Measurements from ENCODE around the gene RERE.

The RERE gene

GRCh38 chr1:8524627-8525157, 292.7 kb downstream of the RERE start:
- ATAC-seq (replicated peaks; ENCODE audit: extremely low read depth, poor library complexity, severe bottlenecking) (no peak), DNase-seq (ENCODE audit: low spot score in 2 of 2) (no peak)
- H3K4me1 Mint-ChIP-seq = peaks cover 25% of the 10 kb centered on the region

GRCh38 chr1:8523666-8524206, 293.7 kb downstream of the RERE start:
- no peak for DNase-seq (ENCODE audit: low spot score in 2 of 2)
- no peak overlapping the region for H3K27ac Mint-ChIP-seq (ENCODE audit: low read depth)
- peaks cover 6% of the 10 kb centered on the region for H3K36me3 Mint-ChIP-seq (ENCODE audit: insufficient read depth)
- peaks cover 25% of the 10 kb centered on the region for H3K4me1 Mint-ChIP-seq
- no peaks in the 10 kb centered on the region for H3K9me3 Mint-ChIP-seq
- no peak overlapping the region for H3K4me3 Mint-ChIP-seq
- H3K27me3 Mint-ChIP-seq = no peaks in the 10 kb centered on the region
- ATAC-seq (replicated peaks; ENCODE audit: extremely low read depth, poor library complexity, severe bottlenecking) = no peak

More at GRCh38 chr1:8524627-8525157, 292.7 kb downstream of the RERE start:
- Mint-ChIP-seq H3K36me3 (ENCODE audit: insufficient read depth) (peaks cover 6% of the 10 kb centered on the region), H3K27me3 (no peaks in the 10 kb centered on the region), H3K27ac (ENCODE audit: low read depth) (no peak overlapping the region), H3K4me3 (no peak overlapping the region), H3K9me3 (no peaks in the 10 kb centered on the region)

GRCh38 chr1:8520483-8520966, 296.9 kb downstream of the RERE start:
- ATAC-seq (replicated peaks; ENCODE audit: extremely low read depth, poor library complexity, severe bottlenecking) = peak; percentile 44

GRCh38 chr1:8519167-8519566, 298.3 kb downstream of the RERE start:
- Mint-ChIP-seq H3K36me3 (ENCODE audit: insufficient read depth) (peaks cover 6% of the 10 kb centered on the region), H3K4me3 (no peak overlapping the region), H3K27me3 (no peaks in the 10 kb centered on the region), H3K27ac (ENCODE audit: low read depth) (peak overlapping the region; percentile 89), H3K4me1 (peaks cover 42% of the 10 kb centered on the region), H3K9me3 (no peaks in the 10 kb centered on the region)
- ATAC-seq (replicated peaks; ENCODE audit: extremely low read depth, poor library complexity, severe bottlenecking) (no peak), DNase-seq (ENCODE audit: low spot score in 2 of 2) (no peak)

More at GRCh38 chr1:8520483-8520966, 296.9 kb downstream of the RERE start:
- H3K27me3 Mint-ChIP-seq = no peaks in the 10 kb centered on the region
- peak overlapping the region; percentile 28 for H3K4me3 Mint-ChIP-seq
- H3K27ac Mint-ChIP-seq (ENCODE audit: low read depth) = peak overlapping the region; percentile 89
- no peak for DNase-seq (ENCODE audit: low spot score in 2 of 2)
- no peaks in the 10 kb centered on the region for H3K9me3 Mint-ChIP-seq
- H3K36me3 Mint-ChIP-seq (ENCODE audit: insufficient read depth) = peaks cover 6% of the 10 kb centered on the region
- peaks cover 42% of the 10 kb centered on the region for H3K4me1 Mint-ChIP-seq

GRCh38 chr1:8518490-8518801, 299.0 kb downstream of the RERE start:
- no peaks in the 10 kb centered on the region for H3K9me3 Mint-ChIP-seq
- peaks cover 6% of the 10 kb centered on the region for H3K36me3 Mint-ChIP-seq (ENCODE audit: insufficient read depth)
- no peaks in the 10 kb centered on the region for H3K27me3 Mint-ChIP-seq
- DNase-seq (ENCODE audit: low spot score in 2 of 2) (no peak), ATAC-seq (replicated peaks; ENCODE audit: extremely low read depth, poor library complexity, severe bottlenecking) (no peak)
- H3K4me1 Mint-ChIP-seq = peaks cover 42% of the 10 kb centered on the region
- H3K4me3 Mint-ChIP-seq = no peak overlapping the region
- peak overlapping the region; percentile 85 for H3K27ac Mint-ChIP-seq (ENCODE audit: low read depth)

- no peak for ATAC-seq (replicated peaks; ENCODE audit: extremely low read depth, poor library complexity, severe bottlenecking)
- no peak for DNase-seq (ENCODE audit: low spot score in 2 of 2)
- no peak overlapping the region for H3K4me3 Mint-ChIP-seq
- peaks cover 42% of the 10 kb centered on the region for H3K4me1 Mint-ChIP-seq
- peaks cover 6% of the 10 kb centered on the region for H3K36me3 Mint-ChIP-seq (ENCODE audit: insufficient read depth)
- peak overlapping the region; percentile 85 for H3K27ac Mint-ChIP-seq (ENCODE audit: low read depth)
- no peaks in the 10 kb centered on the region for H3K27me3 Mint-ChIP-seq
- H3K9me3 Mint-ChIP-seq = no peaks in the 10 kb centered on the region
These were observed 299.6 kb downstream of the RERE start for GRCh38 chr1:8517661-8518489.

- Mint-ChIP-seq H3K9me3 (no peaks in the 10 kb centered on the region), H3K27ac (ENCODE audit: low read depth) (peak overlapping the region; percentile 85), H3K4me3 (no peak overlapping the region), H3K36me3 (ENCODE audit: insufficient read depth) (peaks cover 7% of the 10 kb centered on the region), H3K4me1 (peaks cover 42% of the 10 kb centered on the region), H3K27me3 (no peaks in the 10 kb centered on the region)
- DNase-seq (ENCODE audit: low spot score in 2 of 2) (no peak), ATAC-seq (replicated peaks; ENCODE audit: extremely low read depth, poor library complexity, severe bottlenecking) (peak; percentile 43)
These were observed 300.5 kb downstream of the RERE start for GRCh38 chr1:8516793-8517556.

GRCh38 chr1:8516278-8516777, 301.1 kb downstream of the RERE start:
- peak overlapping the region; percentile 85 for H3K27ac Mint-ChIP-seq (ENCODE audit: low read depth)
- ATAC-seq (replicated peaks; ENCODE audit: extremely low read depth, poor library complexity, severe bottlenecking) = no peak

GRCh38 chr1:8512504-8512903, 304.9 kb downstream of the RERE start:
- ATAC-seq (replicated peaks; ENCODE audit: extremely low read depth, poor library complexity, severe bottlenecking) = no peak
- no peak for DNase-seq (ENCODE audit: low spot score in 2 of 2)
- Mint-ChIP-seq H3K4me3 (peak overlapping the region; percentile 68), H3K27ac (ENCODE audit: low read depth) (peak overlapping the region; percentile 81), H3K9me3 (no peaks in the 10 kb centered on the region), H3K4me1 (peaks cover 34% of the 10 kb centered on the region), H3K36me3 (ENCODE audit: insufficient read depth) (peaks cover 7% of the 10 kb centered on the region), H3K27me3 (no peaks in the 10 kb centered on the region)

More at GRCh38 chr1:8516278-8516777, 301.1 kb downstream of the RERE start:
- H3K27me3 Mint-ChIP-seq = no peaks in the 10 kb centered on the region
- peaks cover 7% of the 10 kb centered on the region for H3K36me3 Mint-ChIP-seq (ENCODE audit: insufficient read depth)
- DNase-seq (ENCODE audit: low spot score in 2 of 2) = no peak
- H3K4me3 Mint-ChIP-seq = no peak overlapping the region
- H3K4me1 Mint-ChIP-seq = peaks cover 48% of the 10 kb centered on the region
- H3K9me3 Mint-ChIP-seq = no peaks in the 10 kb centered on the region

GRCh38 chr1:8510041-8510823, 307.2 kb downstream of the RERE start:
- H3K4me3 Mint-ChIP-seq = peak overlapping the region; percentile 33
- no peaks in the 10 kb centered on the region for H3K27me3 Mint-ChIP-seq
- H3K9me3 Mint-ChIP-seq = no peaks in the 10 kb centered on the region
- ATAC-seq (replicated peaks; ENCODE audit: extremely low read depth, poor library complexity, severe bottlenecking) (peak; percentile 59), DNase-seq (ENCODE audit: low spot score in 2 of 2) (no peak)
- H3K36me3 Mint-ChIP-seq (ENCODE audit: insufficient read depth) = peaks cover 10% of the 10 kb centered on the region
- peaks cover 22% of the 10 kb centered on the region for H3K4me1 Mint-ChIP-seq
- H3K27ac Mint-ChIP-seq (ENCODE audit: low read depth) = peak overlapping the region; percentile 81

- ATAC-seq (replicated peaks; ENCODE audit: extremely low read depth, poor library complexity, severe bottlenecking) (no peak), DNase-seq (ENCODE audit: low spot score in 2 of 2) (no peak)
- peak overlapping the region; percentile 81 for H3K27ac Mint-ChIP-seq (ENCODE audit: low read depth)
- H3K9me3 Mint-ChIP-seq = no peaks in the 10 kb centered on the region
- H3K4me1 Mint-ChIP-seq = peaks cover 22% of the 10 kb centered on the region
- H3K27me3 Mint-ChIP-seq = no peaks in the 10 kb centered on the region
- H3K4me3 Mint-ChIP-seq = peak overlapping the region; percentile 33
- H3K36me3 Mint-ChIP-seq (ENCODE audit: insufficient read depth) = peaks cover 12% of the 10 kb centered on the region
These were observed 307.9 kb downstream of the RERE start for GRCh38 chr1:8509579-8509978.

Measured in central memory CD8-positive, alpha-beta T cell (primary cell).